Common myeloid progenitor, CD34-positive (primary cell): ENCODE data around the gene MAP4K4.
"Not testable (repeated sequence)": the region's sequence is repeated elsewhere in the genome, so short reads cannot be mapped to it uniquely, and the experiment has no call there.

ENCODE experiments used
- CTCF ChIA-PET: fragments of 350-600 bp; sonication (Branson Sonifier 250); formaldehyde crosslinking; loops from one replicate; lab custom pipeline; 2021; ENCODE audit warnings: antibody characterized with exemption; lab: Charles Lee
- POLR2A ChIA-PET: fragments of 350-600 bp; sonication (Branson Sonifier 250); formaldehyde crosslinking; loops from one replicate; lab custom pipeline; 2021; ENCODE audit warnings: antibody characterized with exemption; lab: Charles Lee
- DNase-seq, 3 donors: peaks; one replicate each; pipeline versions ENCODE4 v3.0.0 to v3.0.0-alpha.2; 2013
- H3K27ac ChIP-seq, 2 experiments: 1 replicate in 1 of 2; 2 replicates in 1 of 2; pipeline ENCODE4 v1.7.0; 2013; ENCODE audit warnings: inconsistent platforms in 2 of 2, low read length in 2 of 2, mild to moderate bottlenecking in 2 of 2, low read depth in 1 of 2, moderate library complexity in 1 of 2; ENCODE audit not compliant: severe bottlenecking in 2 of 2, insufficient read depth in 1 of 2, poor library complexity in 1 of 2
- H3K27me3 ChIP-seq, 5 experiments: replicated peaks in 2 of 5; 1 replicate in 3 of 5; 2 replicates in 2 of 5; pipeline versions ENCODE4 v1.6.1 to v1.7.0; 2013; ENCODE audit warnings: low read length in 4 of 5, mild to moderate bottlenecking in 2 of 5, moderate library complexity in 2 of 5, inconsistent platforms in 1 of 5; ENCODE audit not compliant: insufficient read depth in 5 of 5, control insufficient read depth in 4 of 5
- H3K36me3 ChIP-seq, 4 experiments: 1 replicate in 2 of 4; 2 replicates in 2 of 4; pipeline versions ENCODE4 v1.6.1 to v1.7.0; 2013; ENCODE audit warnings: low read length in 3 of 4, control low read depth in 1 of 4, mild to moderate bottlenecking in 1 of 4; ENCODE audit not compliant: control insufficient read depth in 4 of 4, insufficient read depth in 4 of 4
- H3K4me1 ChIP-seq, 4 experiments: 1 replicate in 3 of 4; 2 replicates in 1 of 4; pipeline versions ENCODE4 v1.6.1 to v1.7.1; 2013; ENCODE audit warnings: low read length in 3 of 4, mild to moderate bottlenecking in 3 of 4, control low read depth in 1 of 4, inconsistent platforms in 1 of 4, moderate library complexity in 1 of 4; ENCODE audit not compliant: control insufficient read depth in 4 of 4, insufficient read depth in 4 of 4; ENCODE audit errors: control extremely low read depth in 1 of 4
- H3K4me3 ChIP-seq, 7 experiments: 1 replicate in 4 of 7; 2 replicates in 3 of 7; pipeline versions ENCODE4 v1.5.1 to v1.7.0; 2013; ENCODE audit warnings: mild to moderate bottlenecking in 7 of 7, low read length in 6 of 7, moderate library complexity in 6 of 7, inconsistent platforms in 2 of 7, low read depth in 2 of 7, control low read depth in 1 of 7; ENCODE audit not compliant: insufficient read depth in 4 of 7, control insufficient read depth in 1 of 7; ENCODE audit errors: extremely low read depth in 1 of 7
- H3K9me3 ChIP-seq, 5 experiments: 1 replicate in 4 of 5; 2 replicates in 1 of 5; pipeline versions ENCODE4 v1.6.1 to v1.7.1; 2013; ENCODE audit warnings: low read length in 4 of 5, mild to moderate bottlenecking in 2 of 5, inconsistent platforms in 1 of 5, low read depth in 1 of 5, moderate library complexity in 1 of 5; ENCODE audit not compliant: control insufficient read depth in 4 of 5, insufficient read depth in 2 of 5; ENCODE audit errors: control extremely low read depth in 1 of 5
- WGBS: methylation state at CpG from one replicate; pipeline ENCODE4 v1.1.5; 2013; ENCODE audit not compliant: insufficient coverage; 5-methylcytosine and 5-hydroxymethylcytosine counted together

MAP4K4 gene

DNA sequence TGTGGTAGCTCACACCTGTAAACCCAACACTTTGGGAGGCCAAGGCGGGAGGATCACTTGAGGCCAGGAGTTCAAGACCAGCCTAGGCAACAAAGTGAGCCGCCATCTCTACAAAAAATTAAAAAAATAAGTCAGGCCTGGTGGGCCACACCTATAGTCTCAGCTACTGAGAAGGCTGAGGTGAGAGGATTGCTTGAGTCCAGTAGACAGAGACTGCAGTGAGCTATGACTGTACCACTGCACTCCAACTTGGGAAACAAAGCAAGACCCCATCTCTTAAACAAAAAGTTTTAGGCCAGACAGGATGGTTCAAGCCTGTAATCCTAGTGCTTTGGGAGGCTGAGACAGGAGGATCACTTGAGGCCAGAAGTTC is 224.4 kb downstream of the MAP4K4 start:
- H3K4me1 ChIP-seq = peaks cover 0 to 12% (median 7%) of the 10 kb centered on the region in 4 experiments
- CTCF ChIA-PET = no interaction called here
- peak overlapping the region in 1 of 2 experiments; percentile 30 for H3K27ac ChIP-seq
- H3K9me3 ChIP-seq = peaks cover under 1 to 28% (median 14%) of the 10 kb centered on the region in 5 experiments
- peak in 1 of 3 donors; percentile 3 for DNase-seq
- H3K4me3 ChIP-seq = no peak overlapping the region
- H3K36me3 ChIP-seq = no peaks in the 10 kb centered on the region
- WGBS = no CpG with 5 or more reads among the region's 2 CpGs
- H3K27me3 ChIP-seq = no peaks in the 10 kb centered on the region
- POLR2A ChIA-PET = no interaction called here

DNA sequence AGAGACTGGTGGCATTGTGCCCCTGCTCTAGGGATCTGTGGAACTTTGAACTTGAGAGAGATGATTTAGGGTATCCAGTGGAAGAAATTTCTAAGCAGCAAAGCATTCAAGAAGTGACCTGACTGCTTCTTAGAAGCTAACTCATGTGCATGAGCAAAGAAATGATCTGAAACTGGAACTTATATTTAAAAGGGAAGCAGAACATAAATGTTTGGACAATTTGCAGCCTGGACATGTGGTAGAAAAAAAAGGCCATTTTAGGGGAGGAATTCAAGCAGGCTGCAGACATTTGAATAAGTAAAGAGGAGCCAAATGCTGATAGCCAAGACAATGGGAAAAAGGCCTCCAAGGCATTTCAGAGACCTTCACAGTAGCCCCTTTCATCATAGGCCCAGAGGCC is 226.8 kb downstream of the MAP4K4 start:
- H3K27ac ChIP-seq, CTCF ChIA-PET, H3K27me3 ChIP-seq, H3K4me3 ChIP-seq, H3K36me3 ChIP-seq: not testable (repeated sequence)
- H3K4me1 ChIP-seq = peaks cover 0 to 12% (median 7%) of the 10 kb centered on the region in 4 experiments
- POLR2A ChIA-PET = interaction anchor here (0.6 kb wide), 1 partner anchor 18 kb away, joined by 3 read pairs; no protein-coding TSS in a partner anchor
- peaks cover 7 to 36% (median 24%) of the 10 kb centered on the region in 5 experiments for H3K9me3 ChIP-seq
- DNase-seq = peak in 1 of 3 donors; percentile 11

- CTCF ChIA-PET = no interaction called here
- WGBS = 100% methylated on average over 2 of the region's 3 CpGs
- peaks cover 0 to 20% (median 12%) of the 10 kb centered on the region in 5 experiments for H3K9me3 ChIP-seq
These were observed 232.5 kb downstream of the MAP4K4 start for GRCh38 chr2:101930019-101930418.

DNA sequence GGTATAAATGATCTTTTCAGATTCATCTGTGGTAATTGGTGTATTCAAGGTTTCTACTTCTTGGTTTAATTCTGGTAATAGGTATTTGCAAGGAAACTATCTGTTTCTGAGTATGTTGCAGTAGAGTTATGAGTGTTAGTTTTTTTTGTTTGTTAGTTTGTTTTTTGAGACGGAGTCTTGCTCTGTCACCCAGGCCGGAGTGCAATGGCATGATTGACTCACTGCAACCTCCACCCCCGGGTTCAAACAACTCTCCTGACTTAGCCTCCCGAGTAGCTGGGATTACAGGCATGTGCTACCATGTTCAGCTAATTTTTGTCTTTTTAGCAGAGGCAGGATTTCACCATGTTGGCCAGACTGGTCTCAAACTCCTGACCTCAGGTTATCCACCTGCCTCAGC is 233.3 kb downstream of the MAP4K4 start:
- ChIA-PET POLR2A (no interaction called here), CTCF (no interaction called here)
- WGBS = 78% methylated on average over 3 of the region's 4 CpGs
- H3K36me3 ChIP-seq = no peaks in the 10 kb centered on the region
- no peak overlapping the region for H3K4me3 ChIP-seq
- no peak overlapping the region for H3K27ac ChIP-seq
- H3K27me3 ChIP-seq = no peaks in the 10 kb centered on the region
- peaks cover 0 to 4% (median 0%) of the 10 kb centered on the region in 4 experiments for H3K4me1 ChIP-seq
- DNase-seq = no peak
- H3K9me3 ChIP-seq = peaks cover 0 to 16% (median 11%) of the 10 kb centered on the region in 5 experiments

More at GRCh38 chr2:101930019-101930418, 232.5 kb downstream of the MAP4K4 start:
- Histone ChIP-seq H3K4me1 (peaks cover 0 to 4% (median 0%) of the 10 kb centered on the region in 4 experiments), H3K27ac (no peak overlapping the region), H3K36me3 (no peaks in the 10 kb centered on the region), H3K27me3 (no peaks in the 10 kb centered on the region), H3K4me3 (no peak overlapping the region)
- DNase-seq = no peak
- POLR2A ChIA-PET = no interaction called here

- ChIA-PET POLR2A (no interaction called here), CTCF (interaction anchor here (1.9 kb wide), 1 partner anchor 10 kb away, joined by 7 read pairs; no protein-coding TSS in a partner anchor)
- Histone ChIP-seq H3K27me3 (no peaks in the 10 kb centered on the region), H3K4me1 (peaks cover 0 to 4% (median 0%) of the 10 kb centered on the region in 4 experiments), H3K27ac (no peak overlapping the region), H3K4me3 (no peak overlapping the region), H3K36me3 (no peaks in the 10 kb centered on the region), H3K9me3 (peaks cover 0 to 11% (median 11%) of the 10 kb centered on the region in 5 experiments)
- WGBS = 33% methylated on average over 2 of the region's 3 CpGs
- peak in 2 of 3 donors; percentile 9 to 10 for DNase-seq
These were observed 233.9 kb downstream of the MAP4K4 start for GRCh38 chr2:101931402-101931801.

GRCh38 chr2:101935764-101936163 is 238.3 kb downstream of the MAP4K4 start:
- DNase-seq = not testable (repeated sequence)
- POLR2A ChIA-PET = interaction anchor here (0.6 kb wide), 1 partner anchor 190 kb away, joined by 4 read pairs; no protein-coding TSS in a partner anchor
- WGBS = 100% methylated on average over 3 of the region's 4 CpGs

GRCh38 chr2:101942851-101943250 is 245.3 kb downstream of the MAP4K4 start:
- H3K4me3 ChIP-seq = no peak overlapping the region
- DNase-seq = no peak
- no CpG with 5 or more reads among the region's 3 CpGs for WGBS
- POLR2A ChIA-PET = no interaction called here
- H3K36me3 ChIP-seq = no peaks in the 10 kb centered on the region
- no peaks in the 10 kb centered on the region for H3K27me3 ChIP-seq
- no peaks in the 10 kb centered on the region for H3K4me1 ChIP-seq
- H3K9me3 ChIP-seq = peaks cover 0 to 2% (median 0%) of the 10 kb centered on the region in 5 experiments
- CTCF ChIA-PET = no interaction called here
- H3K27ac ChIP-seq = no peak overlapping the region

More at GRCh38 chr2:101935764-101936163, 238.3 kb downstream of the MAP4K4 start:
- H3K9me3 ChIP-seq, H3K4me1 ChIP-seq, H3K27ac ChIP-seq, H3K27me3 ChIP-seq, CTCF ChIA-PET, H3K4me3 ChIP-seq, H3K36me3 ChIP-seq: not testable (repeated sequence)
